SU-DHL-6 (cell line): ENCODE measurements around the gene PPP1CA.

Experiments
- H2AFZ ChIP-seq: fragments of 200-600 bp; sonication (generic); 2 replicates; pipeline ENCODE4 v1.6.1; 2014; ENCODE audit warnings: low read depth, mild to moderate bottlenecking, moderate library complexity, mixed read lengths, antibody characterized with exemption, low read length; ENCODE audit not compliant: severe bottlenecking
- H3F3A ChIP-seq: fragments of 200-600 bp; shearing (Covaris generic); 2 replicates; pipeline ENCODE4 v1.6.0; 2016; ENCODE audit warnings: antibody characterized with exemption, mild to moderate bottlenecking; ENCODE audit not compliant: insufficient read depth
- H3K27ac ChIP-seq: fragments of 200-600 bp; sonication (generic); 2 replicates; pipeline ENCODE4 v1.5.1; 2016; ENCODE audit warnings: low read depth, mild to moderate bottlenecking, low read length, moderate library complexity, mixed read lengths
- H3K27me3 ChIP-seq: fragments of 200-600 bp; sonication (generic), shearing (Covaris generic); 2 replicates; pipeline ENCODE4 v1.6.0; 2014; ENCODE audit warnings: mild to moderate bottlenecking, low read length
- H3K36me3 ChIP-seq: fragments of 200-600 bp; sonication (generic); 2 replicates; pipeline ENCODE4 v1.6.1; 2014; ENCODE audit warnings: mild to moderate bottlenecking, low read length, mixed read lengths
- H3K4me2 ChIP-seq: fragments of 300-600, 200-600 bp; shearing (Covaris generic), sonication (generic); 2 replicates; pipeline ENCODE4 v1.6.0; 2014; ENCODE audit warnings: low read length, low read depth, mild to moderate bottlenecking; ENCODE audit not compliant: poor library complexity, severe bottlenecking
- H3K4me3 ChIP-seq: fragments of 200-600 bp; sonication (generic); 2 replicates; pipeline ENCODE4 v1.5.1; 2014; ENCODE audit warnings: antibody characterized with exemption, low read length, mild to moderate bottlenecking, mixed read lengths; ENCODE audit not compliant: insufficient read depth, poor library complexity, severe bottlenecking
- H3K79me2 ChIP-seq: fragments of 200-600 bp; sonication (generic); 2 replicates; pipeline ENCODE4 v1.6.1; 2014; ENCODE audit warnings: mild to moderate bottlenecking, low read length, moderate library complexity; ENCODE audit not compliant: insufficient read depth
- H3K9ac ChIP-seq: fragments of 200-600 bp; sonication (generic); 2 replicates; pipeline ENCODE4 v1.7.0; 2014; ENCODE audit warnings: mild to moderate bottlenecking, low read length
- H3K9me2 ChIP-seq: fragments of 200-600 bp; sonication (generic); replicated peaks from 2 replicates; pipeline ENCODE4 v1.6.1; 2014; ENCODE audit warnings: low read length; ENCODE audit not compliant: insufficient read depth
- H3K9me3 ChIP-seq: fragments of 200-600 bp; sonication (generic); 2 replicates; pipeline ENCODE4 v1.6.1; 2014; ENCODE audit warnings: low read length, mixed read lengths; ENCODE audit not compliant: insufficient read depth
- H4K20me1 ChIP-seq: fragments of 200-600 bp; sonication (generic); 2 replicates; pipeline ENCODE4 v1.6.1; 2014; ENCODE audit warnings: low read depth, mild to moderate bottlenecking, antibody characterized with exemption, low read length, moderate library complexity, mixed read lengths
- CTCF ChIP-seq: fragments of 200-600 bp; sonication (generic); IDR thresholded peaks from one replicate; pipeline ENCODE4 v1.5.1; 2017; ENCODE audit warnings: antibody characterized with exemption, mild to moderate bottlenecking, low read length, moderate library complexity; ENCODE audit not compliant: insufficient read depth, poor library complexity, severe bottlenecking
- EZH2phosphoT487 ChIP-seq: fragments of 200-600 bp; sonication (generic), shearing (Covaris generic); conservative IDR thresholded peaks from 2 replicates; pipeline ENCODE4 v1.6.1; 2018; ENCODE audit warnings: mild to moderate bottlenecking, antibody characterized with exemption, low read length, moderate library complexity, mixed read lengths

The PPP1CA gene

GRCh38 chr11:67406420-67406968 is 4.8 kb upstream of the PPP1CA start:
- H3K9me3 ChIP-seq = no peaks in the 10 kb centered on the region
- H3K36me3 ChIP-seq = no peaks in the 10 kb centered on the region
- peak overlapping the region; percentile 83 for H3K4me2 ChIP-seq
- H3K27ac ChIP-seq = peak overlapping the region; percentile 88
- no peak overlapping the region for H2AFZ ChIP-seq
- no peaks in the 10 kb centered on the region for H4K20me1 ChIP-seq
- TF ChIP-seq CTCF (no peak), EZH2phosphoT487 (no peak)
- H3F3A ChIP-seq = peaks cover 50% of the 10 kb centered on the region
- H3K9ac ChIP-seq = no peak overlapping the region
- peaks cover under 1% of the 10 kb centered on the region for H3K79me2 ChIP-seq
- H3K4me3 ChIP-seq = no peak overlapping the region
- H3K27me3 ChIP-seq = no peaks in the 10 kb centered on the region
- no peaks in the 10 kb centered on the region for H3K9me2 ChIP-seq

GRCh38 chr11:67405688-67406339 is 4.2 kb upstream of the PPP1CA start:
- H3K27ac ChIP-seq = peak overlapping the region; percentile 87
- no peaks in the 10 kb centered on the region for H3K27me3 ChIP-seq
- H3K9me2 ChIP-seq = no peaks in the 10 kb centered on the region
- H2AFZ ChIP-seq = no peak overlapping the region
- TF ChIP-seq EZH2phosphoT487 = no peak
- TF ChIP-seq CTCF = no peak
- no peaks in the 10 kb centered on the region for H4K20me1 ChIP-seq
- H3K4me3 ChIP-seq = no peak overlapping the region
- peaks cover 50% of the 10 kb centered on the region for H3F3A ChIP-seq
- H3K79me2 ChIP-seq = peaks cover 7% of the 10 kb centered on the region
- H3K9me3 ChIP-seq = no peaks in the 10 kb centered on the region
- peak overlapping the region; percentile 79; the same call in 1 of the 2 replicates for H3K9ac ChIP-seq
- peak overlapping the region; percentile 83 for H3K4me2 ChIP-seq
- H3K36me3 ChIP-seq = no peaks in the 10 kb centered on the region

GRCh38 chr11:67405196-67405567 is 3.5 kb upstream of the PPP1CA start:
- Histone ChIP-seq H2AFZ (no peak overlapping the region), H3K4me3 (peak overlapping the region; percentile 63), H3K4me2 (peak overlapping the region; percentile 83)

More at GRCh38 chr11:67405196-67405567, 3.5 kb upstream of the PPP1CA start:
- Histone ChIP-seq H3K36me3 (no peaks in the 10 kb centered on the region), H3K27me3 (no peaks in the 10 kb centered on the region), H3F3A (peaks cover 55% of the 10 kb centered on the region), H3K9me2 (no peaks in the 10 kb centered on the region), H3K27ac (peak overlapping the region; percentile 87), H3K9ac (peak overlapping the region; percentile 79), H3K79me2 (peaks cover 13% of the 10 kb centered on the region), H4K20me1 (no peaks in the 10 kb centered on the region), H3K9me3 (no peaks in the 10 kb centered on the region)
- TF ChIP-seq EZH2phosphoT487 = no peak
- no peak for TF ChIP-seq CTCF
